Measurements from ENCODE around the gene RTP3. TPM values are rescaled to one million over a fixed set of nuclear protein-coding genes. Genes with fewer than 3 reads are reported as not detected.
A peak's percentile ranks its signal among the peaks of the same experiment; 100 is the strongest.

Gene RTP3
- total RNA-seq, 3 donors from 2014 or later (not counting 1 experiment from before 2014, with no cell fraction given): not detected

- Mint-ChIP-seq H3K27ac (no peak overlapping the region), H3K4me3 (no peak overlapping the region), H3K4me1 (peaks cover 8 to 10% of the 10 kb centered on the region in 2 donors), H3K9me3 (no peaks in the 10 kb centered on the region), H3K36me3 (no peaks in the 10 kb centered on the region), H3K27me3 (ENCODE audit: low read depth in 2 of 2) (peaks cover 0 to 5% of the 10 kb centered on the region in 2 donors)
- intact Hi-C loops (cut with micrococcal nuclease): loop anchor here (2.0 kb wide), 1 partner anchor 49 kb away; no protein-coding TSS in a partner anchor
- H3K27me3 ChIP-seq (ENCODE audit: control insufficient read depth, insufficient read depth, low read length): no peaks in the 10 kb centered on the region
- H3K4me1 ChIP-seq (ENCODE audit: control insufficient read depth, insufficient read depth, low read length): peaks cover 13% of the 10 kb centered on the region
- no peak overlapping the region for H3K27ac ChIP-seq (ENCODE audit: low read length)
- ATAC-seq (no peak), DNase-seq (peak in 1 of 2 donors; percentile 10)
- H3K4me3 ChIP-seq (ENCODE audit: low read length): no peak overlapping the region
- no peaks in the 10 kb centered on the region for H3K9me3 ChIP-seq (ENCODE audit: control insufficient read depth, insufficient read depth, low read length)
- TF ChIP-seq, protein P1, sequence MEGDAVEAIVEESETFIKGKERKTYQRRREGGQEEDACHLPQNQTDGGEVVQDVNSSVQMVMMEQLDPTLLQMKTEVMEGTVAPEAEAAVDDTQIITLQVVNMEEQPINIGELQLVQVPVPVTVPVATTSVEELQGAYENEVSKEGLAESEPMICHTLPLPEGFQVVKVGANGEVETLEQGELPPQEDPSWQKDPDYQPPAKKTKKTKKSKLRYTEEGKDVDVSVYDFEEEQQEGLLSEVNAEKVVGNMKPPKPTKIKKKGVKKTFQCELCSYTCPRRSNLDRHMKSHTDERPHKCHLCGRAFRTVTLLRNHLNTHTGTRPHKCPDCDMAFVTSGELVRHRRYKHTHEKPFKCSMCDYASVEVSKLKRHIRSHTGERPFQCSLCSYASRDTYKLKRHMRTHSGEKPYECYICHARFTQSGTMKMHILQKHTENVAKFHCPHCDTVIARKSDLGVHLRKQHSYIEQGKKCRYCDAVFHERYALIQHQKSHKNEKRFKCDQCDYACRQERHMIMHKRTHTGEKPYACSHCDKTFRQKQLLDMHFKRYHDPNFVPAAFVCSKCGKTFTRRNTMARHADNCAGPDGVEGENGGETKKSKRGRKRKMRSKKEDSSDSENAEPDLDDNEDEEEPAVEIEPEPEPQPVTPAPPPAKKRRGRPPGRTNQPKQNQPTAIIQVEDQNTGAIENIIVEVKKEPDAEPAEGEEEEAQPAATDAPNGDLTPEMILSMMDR (IDR thresholded peaks at IDR 0.05): no peak
- H3K36me3 ChIP-seq (ENCODE audit: control insufficient read depth, insufficient read depth, low read length): no peaks in the 10 kb centered on the region
- WGBS (ENCODE audit: insufficient coverage): 91% methylated on average over 4 of the region's 4 CpGs
These were observed 8.4 kb upstream of the RTP3 start for GRCh38 chr3:46489381-46489780.

- H3K27ac Mint-ChIP-seq: no peak overlapping the region
- DNase-seq: peak in 1 of 2 donors; percentile 22
- H3K4me3 ChIP-seq (ENCODE audit: low read length): no peak overlapping the region
- intact Hi-C loops (cut with micrococcal nuclease): loop anchor here (2.0 kb wide), 1 partner anchor 49 kb away; no protein-coding TSS in a partner anchor
- no peak overlapping the region for H3K27ac ChIP-seq (ENCODE audit: low read length)
- H3K27me3 ChIP-seq (ENCODE audit: control insufficient read depth, insufficient read depth, low read length): no peaks in the 10 kb centered on the region
- peaks cover 8 to 10% of the 10 kb centered on the region in 2 donors for H3K4me1 Mint-ChIP-seq
- ATAC-seq: no peak
- H3K4me3 Mint-ChIP-seq: no peak overlapping the region
- peaks cover 13% of the 10 kb centered on the region for H3K4me1 ChIP-seq (ENCODE audit: control insufficient read depth, insufficient read depth, low read length)
- WGBS (ENCODE audit: insufficient coverage): 85% methylated on average over 1 of the region's 1 CpG
- H3K9me3 Mint-ChIP-seq: no peaks in the 10 kb centered on the region
- no peaks in the 10 kb centered on the region for H3K9me3 ChIP-seq (ENCODE audit: control insufficient read depth, insufficient read depth, low read length)
- H3K36me3 ChIP-seq (ENCODE audit: control insufficient read depth, insufficient read depth, low read length): no peaks in the 10 kb centered on the region
- H3K27me3 Mint-ChIP-seq (ENCODE audit: low read depth in 2 of 2): peaks cover 0 to 5% of the 10 kb centered on the region in 2 donors
- TF ChIP-seq, protein P1 (IDR thresholded peaks at IDR 0.05): no peak
- no peaks in the 10 kb centered on the region for H3K36me3 Mint-ChIP-seq
These were observed 7.9 kb upstream of the RTP3 start for GRCh38 chr3:46489875-46490274.

DNA sequence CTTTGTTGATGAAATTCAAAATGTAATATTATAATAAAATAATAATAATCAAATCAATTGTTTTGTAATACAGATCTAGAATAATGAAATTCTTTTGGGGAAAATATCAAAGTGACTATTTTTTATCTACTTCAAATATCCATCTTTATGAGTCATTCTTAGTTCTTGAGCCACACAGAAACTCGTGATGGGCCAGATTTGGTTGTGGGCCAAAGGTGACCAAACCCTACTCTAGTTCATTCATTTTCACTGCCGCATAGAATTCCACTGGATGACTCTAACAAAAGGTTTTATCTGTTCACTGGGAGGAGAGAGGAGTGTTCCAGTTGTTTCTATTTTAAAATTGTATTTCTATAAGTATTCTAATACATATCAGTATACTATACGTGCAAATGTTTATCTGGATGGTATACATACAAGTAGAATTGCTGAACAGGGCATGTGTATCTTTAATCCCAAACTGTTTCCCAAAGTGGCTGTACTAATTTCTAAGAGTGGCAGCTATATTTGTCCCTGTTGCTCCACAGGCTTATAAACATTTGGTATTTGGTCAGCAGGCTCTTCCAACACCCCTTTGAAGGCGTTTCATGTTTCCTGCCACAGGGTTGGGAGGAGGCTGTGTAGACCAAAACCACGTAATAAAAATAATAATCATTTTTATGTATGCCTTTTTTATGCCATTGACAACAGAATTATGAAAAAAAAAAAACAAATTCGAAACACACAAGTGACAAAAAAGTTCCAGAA is 7.3 kb upstream of the RTP3 start:
- TF ChIP-seq, protein P1 (IDR thresholded peaks at IDR 0.05): no peak
- H3K27me3 ChIP-seq (ENCODE audit: control insufficient read depth, insufficient read depth, low read length): no peaks in the 10 kb centered on the region
- Mint-ChIP-seq H3K4me1 (peaks cover 8 to 10% of the 10 kb centered on the region in 2 donors), H3K9me3 (no peaks in the 10 kb centered on the region), H3K27ac (no peak overlapping the region), H3K27me3 (ENCODE audit: low read depth in 2 of 2) (peaks cover 0 to 5% of the 10 kb centered on the region in 2 donors), H3K4me3 (no peak overlapping the region), H3K36me3 (no peaks in the 10 kb centered on the region)
- no peak overlapping the region for H3K4me3 ChIP-seq (ENCODE audit: low read length)
- H3K36me3 ChIP-seq (ENCODE audit: control insufficient read depth, insufficient read depth, low read length): no peaks in the 10 kb centered on the region
- intact Hi-C loops (cut with micrococcal nuclease): no loop called here
- H3K9me3 ChIP-seq (ENCODE audit: control insufficient read depth, insufficient read depth, low read length): no peaks in the 10 kb centered on the region
- ATAC-seq (no peak), DNase-seq (no peak)
- H3K27ac ChIP-seq (ENCODE audit: low read length): no peak overlapping the region
- 47% methylated on average over 1 of the region's 6 CpGs for WGBS (ENCODE audit: insufficient coverage)
- peaks cover 13% of the 10 kb centered on the region for H3K4me1 ChIP-seq (ENCODE audit: control insufficient read depth, insufficient read depth, low read length)
